Superior temporal gyrus (tissue), 1 donor: ENCODE data around the gene SAMD8.
"Not testable (repeated sequence)": the region's sequence is repeated elsewhere in the genome, so short reads cannot be mapped to it uniquely, and the experiment has no call there.

Experiments
- DNase-seq: peaks from one replicate; pipeline ENCODE4 v3.0.0-alpha.2; 2016; ENCODE audit errors: extremely low spot score

SAMD8 gene

DNA sequence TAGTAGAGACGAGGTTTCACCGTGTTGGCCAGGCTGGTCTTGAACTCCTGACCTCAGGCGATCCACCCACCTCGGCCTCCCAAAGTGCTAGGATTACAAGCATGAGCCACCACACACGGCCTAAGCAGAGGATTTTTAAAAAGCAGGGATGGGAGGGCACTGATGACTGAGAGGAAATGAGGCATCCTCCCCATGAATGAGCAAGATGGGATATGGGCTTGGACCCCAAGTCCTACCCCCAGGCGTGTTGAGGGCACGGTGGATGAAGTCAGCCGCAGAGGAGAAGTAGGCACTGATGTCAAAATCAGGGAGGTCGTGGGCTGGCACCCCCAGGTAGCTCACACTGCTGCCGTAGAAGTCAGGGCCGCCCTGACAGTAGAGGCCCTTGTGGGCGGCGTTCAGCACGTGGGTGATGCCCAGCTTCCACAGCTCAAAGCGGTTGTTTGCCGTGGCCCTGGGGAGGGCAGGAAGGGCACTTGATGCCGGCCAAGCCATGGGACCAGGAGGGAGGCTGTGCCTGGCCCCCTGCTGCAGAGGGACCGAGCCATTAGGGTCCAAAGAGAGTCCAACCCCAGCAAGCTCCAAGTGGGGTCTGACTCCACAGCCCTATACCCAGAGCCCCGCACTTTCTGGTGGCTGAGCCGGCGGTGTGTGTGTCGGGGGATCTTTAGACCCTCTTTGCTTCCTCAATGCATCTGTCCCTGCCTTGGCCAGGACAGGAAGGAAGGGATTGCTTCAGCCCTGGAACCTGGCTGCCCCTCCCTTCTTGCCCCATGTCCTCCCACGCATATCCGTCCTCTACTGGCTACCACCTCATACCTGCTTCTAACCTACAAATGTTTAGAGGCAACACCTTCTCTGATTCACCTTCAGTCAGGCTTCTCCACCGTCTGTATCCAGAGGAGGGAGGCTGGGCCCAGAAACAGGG, 3.4 kb upstream of the SAMD8 start:
- DNase-seq: no peak

GRCh38 chr10:75108684-75109458, 2.6 kb upstream of the SAMD8 start:
- DNase-seq: no peak

GRCh38 chr10:75109459-75109778, 2.0 kb upstream of the SAMD8 start:
- no peak for DNase-seq

DNA sequence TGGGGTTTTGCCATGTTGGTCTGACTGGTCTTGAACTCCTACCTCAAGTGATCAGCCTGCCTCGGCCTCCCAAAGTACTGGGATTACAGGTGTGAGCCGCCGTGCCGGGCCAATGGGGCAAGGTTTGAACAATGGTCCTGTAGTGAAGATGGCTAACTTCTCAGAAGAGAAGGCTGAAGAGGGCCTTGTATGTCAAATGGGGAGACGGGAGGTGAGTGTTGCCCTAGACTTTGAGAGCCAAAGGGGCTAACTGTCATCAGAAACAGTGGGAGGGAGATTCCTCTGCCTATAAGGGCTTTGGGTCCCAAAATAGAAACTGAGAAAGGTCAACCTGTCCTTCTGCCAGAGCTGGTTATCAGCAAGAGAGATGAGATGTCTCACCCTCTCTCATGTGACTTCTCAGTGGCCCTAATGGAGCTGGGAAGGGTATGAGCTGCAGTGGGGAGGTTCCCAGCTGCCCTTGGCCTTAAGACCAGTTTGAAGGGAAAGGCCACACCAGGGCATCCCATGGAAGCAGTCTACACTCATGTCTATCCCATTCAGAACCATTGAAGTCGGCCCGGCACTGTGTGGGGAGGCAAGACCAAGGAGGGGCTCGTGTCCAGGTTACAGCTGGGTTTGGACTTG, 1.3 kb upstream of the SAMD8 start:
- DNase-seq: no peak

DNA sequence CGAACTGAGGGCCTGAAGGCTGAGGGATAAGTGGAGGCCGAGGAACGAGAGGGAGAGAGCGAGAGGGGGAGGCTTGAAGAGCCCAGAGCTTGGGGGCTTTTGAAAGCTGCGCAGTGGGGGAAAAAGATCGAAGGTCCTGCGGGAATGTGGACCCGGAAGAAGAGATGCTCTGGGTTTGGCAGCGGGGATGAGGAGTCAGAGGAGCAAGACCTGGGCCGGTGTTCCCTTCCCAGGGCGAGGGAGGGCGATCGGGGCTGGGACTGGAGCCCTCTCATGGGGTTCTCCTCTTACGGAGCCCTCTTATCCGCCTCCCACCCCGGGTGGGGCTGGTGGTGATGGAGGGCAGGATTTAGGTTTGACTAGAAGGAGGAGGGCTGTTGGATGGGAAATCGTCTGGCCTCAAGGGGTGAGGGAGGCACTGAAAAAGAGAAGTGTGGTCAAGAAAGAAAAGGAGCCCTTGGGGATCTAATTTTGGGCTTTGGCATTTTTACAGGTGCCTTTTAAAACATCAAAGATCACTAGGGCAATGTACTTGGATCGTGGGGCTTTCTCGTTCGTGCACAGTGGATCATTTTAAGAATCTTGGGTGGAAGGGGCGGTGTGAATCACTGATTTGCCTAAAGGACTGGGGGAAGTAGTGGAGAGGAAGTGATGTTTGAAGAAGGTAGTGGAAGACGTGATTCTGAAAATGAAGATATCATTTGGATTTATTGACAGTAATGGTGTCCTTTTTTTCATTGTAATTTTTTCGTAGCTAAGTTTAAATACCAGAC, 637 bp downstream of the SAMD8 start:
- peak; percentile 51 for DNase-seq

- no peak for DNase-seq
These were observed 3.7 kb downstream of the SAMD8 start for GRCh38 chr10:75115137-75115536.

GRCh38 chr10:75116941-75117775, 5.7 kb downstream of the SAMD8 start:
- DNase-seq: not testable (repeated sequence)

DNA sequence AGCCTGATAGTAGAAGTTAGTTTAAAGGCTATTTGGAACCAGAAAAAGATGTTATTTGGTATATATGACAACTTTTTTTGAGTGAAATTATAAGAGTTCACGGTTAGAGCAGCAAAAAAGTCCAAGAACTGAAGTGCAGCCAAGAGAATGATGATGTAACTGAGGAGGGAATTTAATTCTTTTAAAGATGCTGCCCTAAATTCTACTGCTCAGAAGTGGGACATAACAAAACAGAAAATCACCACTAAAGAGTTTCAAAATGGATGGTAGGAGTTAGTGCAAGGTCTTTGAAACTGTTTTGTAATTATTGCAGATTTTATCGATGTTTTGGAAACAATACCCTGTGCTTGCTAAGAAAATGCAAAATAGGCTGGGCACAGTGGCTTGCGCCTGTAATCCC, 6.5 kb downstream of the SAMD8 start:
- no peak for DNase-seq

DNA sequence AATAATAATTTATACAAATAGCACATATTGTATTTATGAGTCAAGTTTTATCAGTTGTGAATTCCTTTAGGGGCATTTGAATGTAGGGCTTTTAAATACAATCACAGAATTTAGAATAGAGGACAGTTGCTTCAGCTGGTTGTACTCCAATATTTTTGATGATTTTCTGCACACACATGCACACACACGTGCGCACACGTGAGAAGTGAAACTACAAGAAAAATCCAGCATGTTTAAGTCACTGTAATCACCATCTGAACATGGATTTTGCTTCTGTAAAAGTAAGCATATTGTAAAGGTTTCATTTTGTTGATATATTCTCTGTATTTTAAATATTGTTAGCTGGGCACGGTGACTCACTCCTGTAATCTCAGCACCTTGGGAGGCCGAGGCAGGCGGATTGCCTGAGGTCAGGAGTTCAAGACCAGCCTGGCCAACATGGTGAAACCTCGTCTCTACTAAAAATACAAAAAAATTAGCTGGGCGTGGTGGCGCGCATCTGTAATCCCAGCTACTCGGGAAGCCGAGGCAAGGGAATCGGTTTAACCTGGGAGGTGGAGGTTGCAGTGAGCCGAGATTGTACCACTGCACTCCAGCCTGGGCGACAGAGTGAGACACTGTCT, 8.1 kb downstream of the SAMD8 start:
- DNase-seq: not testable (repeated sequence)

GRCh38 chr10:75121322-75121721, 9.9 kb downstream of the SAMD8 start:
- DNase-seq: no peak

GRCh38 chr10:75122505-75122904, 11.0 kb downstream of the SAMD8 start:
- DNase-seq: no peak

GRCh38 chr10:75123088-75123682, 11.7 kb downstream of the SAMD8 start:
- no peak for DNase-seq

DNA sequence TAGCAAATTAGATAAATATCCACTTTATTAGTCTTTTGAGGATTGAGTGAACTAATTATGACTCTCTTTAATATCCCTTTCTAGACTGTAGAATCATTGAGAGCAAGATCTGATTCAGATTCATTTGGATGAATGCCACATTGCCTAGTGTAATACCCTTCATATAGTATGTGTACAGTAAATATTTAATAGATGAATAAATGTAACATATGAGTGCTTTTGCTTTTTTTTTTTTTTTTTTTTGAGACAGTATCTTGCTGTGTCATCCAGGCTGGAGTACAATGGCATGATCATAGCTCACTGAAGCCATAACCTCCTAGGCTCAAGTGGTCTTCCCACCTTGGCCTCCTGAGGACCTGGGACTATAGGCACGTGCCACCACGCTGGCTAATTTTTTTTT, 14.8 kb downstream of the SAMD8 start:
- DNase-seq: no peak

DNA sequence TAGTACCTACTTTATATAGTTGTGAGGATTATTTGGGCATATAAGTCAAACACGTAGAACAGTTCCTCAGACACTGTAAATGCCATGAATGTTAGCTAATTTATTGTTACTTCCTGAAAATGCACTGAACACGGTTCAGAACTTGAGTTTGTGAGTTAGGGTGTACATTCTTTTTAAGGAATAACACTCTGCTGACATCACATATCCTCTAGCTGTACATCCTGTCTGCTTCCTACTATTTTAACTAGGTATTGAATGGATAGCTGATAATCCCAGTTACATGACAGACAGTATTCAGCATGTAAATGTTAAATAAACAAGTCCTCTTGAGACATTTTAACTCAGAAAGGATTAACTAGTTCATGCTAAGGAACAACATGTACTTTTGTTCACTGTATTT, 16.0 kb downstream of the SAMD8 start:
- DNase-seq: no peak

- not testable (repeated sequence) for DNase-seq
These were observed 17.5 kb downstream of the SAMD8 start for GRCh38 chr10:75128985-75129384.

DNA sequence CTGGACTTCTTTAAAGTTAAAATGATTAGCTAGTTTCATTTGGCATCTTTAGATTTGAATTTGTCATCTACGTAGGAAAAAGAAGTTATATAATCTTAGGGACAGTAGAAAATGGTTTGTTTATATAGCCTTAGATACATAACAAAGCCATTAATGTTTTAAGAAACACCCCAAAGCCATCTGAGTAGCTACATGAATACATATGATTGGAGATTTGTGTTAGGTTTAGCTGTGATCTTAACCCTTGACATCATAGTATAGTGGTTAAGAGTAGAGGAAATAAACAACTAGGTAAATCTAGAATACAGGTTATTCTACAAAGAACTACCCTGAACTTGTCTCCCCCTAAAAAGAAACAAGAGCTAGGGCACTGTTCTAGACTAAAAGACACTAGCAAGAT, 18.1 kb downstream of the SAMD8 start:
- DNase-seq: no peak

DNA sequence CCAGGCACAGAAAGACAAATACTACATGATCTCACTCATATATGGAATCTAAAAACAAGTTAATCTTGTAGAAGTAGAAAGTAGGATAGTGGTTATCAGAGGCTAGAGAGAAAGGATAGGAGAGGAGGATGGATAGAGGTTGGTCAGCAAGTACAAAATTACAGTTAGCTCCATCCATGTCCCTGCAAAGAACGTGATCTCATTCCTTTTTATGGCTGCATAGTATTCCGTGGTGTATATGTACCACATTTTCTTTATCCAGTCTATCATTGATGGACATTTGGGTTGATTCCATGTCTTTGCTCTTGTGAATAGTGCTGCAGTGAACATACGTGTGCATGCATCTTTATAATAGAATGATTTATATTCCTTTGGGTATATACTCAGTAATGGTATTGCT, 22.2 kb downstream of the SAMD8 start:
- DNase-seq: not testable (repeated sequence)

DNA sequence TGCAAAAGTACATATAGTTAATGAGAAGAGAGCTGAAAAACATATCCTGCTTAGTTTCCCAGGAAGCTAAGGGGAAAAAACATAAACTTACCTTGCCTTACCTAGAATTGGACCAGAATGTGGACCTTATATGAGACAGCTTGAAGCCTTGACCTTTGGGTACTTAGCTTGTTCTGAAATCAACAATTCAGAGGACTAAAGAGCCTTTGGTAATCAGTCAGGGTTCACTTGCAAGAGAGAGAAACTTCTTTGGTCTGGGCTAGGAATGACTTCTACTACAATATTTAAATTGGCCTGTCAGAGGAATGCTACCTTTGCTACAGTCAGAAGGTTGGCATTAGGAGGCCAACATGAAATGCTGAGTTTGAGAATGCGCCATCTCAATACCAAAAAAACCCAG, 24.9 kb downstream of the SAMD8 start:
- DNase-seq: no peak

- DNase-seq: no peak
These were observed 26.3 kb downstream of the SAMD8 start for GRCh38 chr10:75137533-75138438.
